Stimulated activated CD8-positive, alpha-beta memory T cell treated with anti-CD3 and anti-CD28 coated beads, Interleukin-4, amount 100 ng/mL, for 48 hours (primary cell): ENCODE measurements around the gene KCTD4.
"Not testable (repeated sequence)": the region's sequence is repeated elsewhere in the genome, so short reads cannot be mapped to it uniquely, and the experiment has no call there.

ENCODE experiments used
- DNase-seq: peaks from one replicate; pipeline ENCODE4 v3.0.0-alpha.2; 2020

KCTD4 gene

DNA sequence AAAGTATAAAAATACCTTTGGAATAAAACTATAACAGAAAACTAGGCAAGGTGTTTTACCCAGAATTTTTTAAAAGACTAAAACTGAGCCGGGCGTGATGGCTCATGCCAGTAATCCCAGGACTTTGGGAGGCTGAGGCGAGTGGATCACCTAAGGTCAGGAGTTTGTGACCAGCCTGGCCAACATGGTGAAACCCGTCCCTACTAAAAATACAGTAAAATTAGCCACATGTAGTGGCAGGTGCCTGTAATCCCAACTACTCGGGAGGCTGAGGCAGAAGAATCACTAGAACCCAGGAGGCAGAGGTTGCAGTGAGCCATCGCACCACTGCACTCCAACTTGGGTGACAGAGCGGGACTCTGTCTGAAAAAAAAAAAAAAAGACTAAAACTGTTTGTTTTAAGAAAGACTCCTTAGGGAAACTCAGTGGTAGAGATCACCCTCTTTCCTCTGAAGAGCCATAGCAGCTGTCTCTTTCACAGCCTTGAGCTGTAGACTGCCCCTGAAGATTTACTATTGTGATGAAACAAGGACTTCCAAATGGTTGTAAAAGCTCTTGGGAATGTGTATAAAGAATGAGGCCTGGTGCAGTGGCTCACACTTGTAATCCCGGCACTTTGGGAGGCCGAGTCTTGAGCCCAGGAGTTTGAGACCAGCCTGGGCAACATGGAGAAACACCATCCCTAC, 14.7 kb upstream of the KCTD4 start:
- DNase-seq = no peak

- no peak for DNase-seq
These were observed 8.4 kb upstream of the KCTD4 start for GRCh38 chr13:45209229-45209628.

- DNase-seq = no peak
These were observed 7.3 kb upstream of the KCTD4 start for GRCh38 chr13:45208132-45208531.

DNA sequence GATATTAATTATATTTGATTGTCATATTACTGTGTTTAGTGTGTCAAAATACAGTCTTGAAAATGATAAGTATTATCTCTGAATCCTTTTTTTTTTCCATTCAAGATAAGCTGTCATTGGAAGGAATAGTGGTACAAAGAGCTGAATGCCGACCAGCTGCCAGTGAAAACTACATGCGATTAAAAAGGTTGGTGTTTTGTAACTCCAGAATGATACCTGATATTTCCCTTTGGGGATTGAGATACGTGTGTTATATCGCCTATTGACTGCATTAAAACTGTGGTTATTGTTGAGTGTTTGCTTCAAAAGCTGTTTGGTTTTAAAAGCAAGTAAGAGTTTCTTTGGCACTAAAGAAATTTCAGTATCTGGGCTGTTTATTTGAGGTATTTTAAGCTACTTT, 6.5 kb upstream of the KCTD4 start:
- DNase-seq = no peak

GRCh38 chr13:45206340-45206739, 5.5 kb upstream of the KCTD4 start:
- DNase-seq = no peak

DNA sequence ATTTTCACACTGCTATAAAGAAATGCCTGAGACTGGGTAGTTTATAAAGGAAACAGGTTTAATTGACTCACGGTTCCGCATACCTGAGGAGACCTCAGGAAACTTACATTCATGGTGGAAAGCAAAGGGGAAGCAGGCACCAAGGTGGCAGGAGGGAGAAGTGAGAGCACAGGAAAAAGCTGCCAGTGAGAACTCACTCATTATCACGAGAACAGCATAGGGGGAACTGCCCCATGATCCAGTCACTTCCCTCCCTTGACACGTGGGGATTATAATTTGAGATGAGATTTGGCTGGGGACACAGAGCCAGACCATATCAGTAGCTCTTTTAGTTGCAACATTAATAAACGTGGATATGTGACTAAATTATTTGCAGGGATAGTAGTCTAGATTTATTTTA, 4.3 kb upstream of the KCTD4 start:
- DNase-seq = no peak

GRCh38 chr13:45199711-45200110, 1.1 kb downstream of the KCTD4 start:
- DNase-seq = no peak

DNA sequence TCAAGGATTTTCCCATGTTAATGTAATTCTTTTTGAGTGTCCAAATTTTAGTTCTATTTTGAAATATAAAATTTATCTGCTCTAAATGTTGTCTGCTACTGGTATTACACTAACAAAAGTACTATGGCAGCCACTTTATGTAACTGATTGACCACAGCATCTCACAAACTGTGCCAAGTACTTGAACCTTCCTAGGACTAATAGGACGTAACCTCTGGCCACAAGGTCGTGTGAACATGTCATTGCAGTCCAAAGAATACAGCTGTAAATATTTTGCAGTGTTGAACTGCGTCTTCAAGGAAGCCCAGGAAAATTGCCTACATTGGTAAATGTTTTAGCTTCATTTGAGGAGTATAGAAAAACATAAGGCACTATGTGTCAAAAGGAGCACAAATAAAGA, 1.9 kb downstream of the KCTD4 start:
- DNase-seq = no peak

GRCh38 chr13:45198041-45198440, 2.8 kb downstream of the KCTD4 start:
- DNase-seq = no peak

- DNase-seq = no peak
These were observed 4.2 kb downstream of the KCTD4 start for GRCh38 chr13:45196622-45197021.

DNA sequence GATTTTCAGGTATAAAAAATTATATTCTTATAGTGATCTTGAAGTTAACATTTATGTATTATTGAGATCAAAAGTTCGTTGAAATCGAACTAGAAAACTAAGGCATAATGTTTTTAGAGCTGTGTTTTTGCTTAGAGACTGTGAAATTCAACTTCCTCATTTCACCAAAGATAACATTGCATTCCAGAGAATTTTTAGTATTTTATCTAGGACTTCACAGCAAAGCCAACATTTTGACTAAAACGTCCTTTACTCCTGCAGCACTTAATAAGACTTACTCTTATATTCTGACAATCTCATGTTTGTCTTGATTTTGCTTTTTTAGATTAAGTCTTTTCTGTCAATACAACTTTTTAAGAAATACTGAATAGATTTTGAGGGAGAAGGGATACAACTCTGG, 4.7 kb downstream of the KCTD4 start:
- no peak for DNase-seq

DNA sequence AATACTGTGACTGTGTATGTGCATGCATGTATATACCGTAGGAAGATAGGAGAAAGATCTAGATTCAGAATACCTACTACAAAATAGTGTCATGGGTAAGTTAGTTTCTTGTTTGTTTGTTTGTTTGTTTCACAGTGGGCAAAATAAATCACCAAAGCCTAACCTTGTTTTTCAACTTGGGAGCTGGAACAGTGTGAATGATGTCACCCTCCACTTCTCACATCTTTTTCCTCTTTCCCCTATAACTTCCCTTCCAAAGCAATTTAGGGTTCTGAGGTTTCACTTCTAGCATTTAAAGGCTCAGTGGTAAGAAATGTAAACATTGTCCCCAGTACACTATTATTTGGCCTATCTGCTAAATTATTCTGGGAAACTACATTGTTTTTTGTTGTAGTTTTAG, 5.4 kb downstream of the KCTD4 start:
- no peak for DNase-seq

- no peak for DNase-seq
These were observed 6.5 kb downstream of the KCTD4 start for GRCh38 chr13:45194081-45194939.

DNA sequence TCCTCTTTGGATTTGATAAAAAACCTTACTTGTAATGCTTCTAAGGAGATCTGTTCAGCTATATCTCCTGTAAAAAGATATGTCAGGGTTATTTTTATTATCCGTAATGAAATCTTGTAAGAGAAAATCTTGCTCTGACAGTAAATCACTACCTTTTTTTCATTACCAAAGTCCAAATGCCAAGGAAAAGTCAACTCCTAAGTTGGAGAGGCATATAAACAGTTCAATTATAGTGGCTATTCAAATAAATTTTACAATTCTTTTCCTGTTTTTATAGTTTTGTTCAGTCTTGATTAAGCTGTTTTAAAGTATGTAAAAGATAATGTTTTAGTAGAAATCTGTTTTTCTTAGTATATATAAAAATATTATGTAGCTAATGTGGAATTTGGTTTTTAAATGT, 9.0 kb downstream of the KCTD4 start:
- DNase-seq = no peak

DNA sequence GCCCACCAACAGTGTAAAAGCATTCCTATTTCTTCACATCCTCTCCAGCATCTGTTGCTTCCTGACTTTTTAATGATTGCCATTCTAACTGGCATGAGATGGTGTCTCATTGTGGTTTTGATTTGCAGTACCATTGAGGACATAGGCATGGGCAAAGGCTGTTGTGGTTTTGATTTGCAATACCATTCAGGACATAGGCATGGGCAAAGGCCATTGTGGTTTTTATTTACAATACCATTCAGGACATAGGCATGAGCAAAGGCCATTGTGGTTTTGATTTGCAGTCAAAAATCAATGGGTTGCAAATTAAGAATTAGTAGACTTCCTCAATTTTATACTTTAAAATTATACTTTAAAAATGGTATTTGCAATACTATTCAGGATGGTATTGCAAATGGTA, 11.3 kb downstream of the KCTD4 start:
- DNase-seq = not testable (repeated sequence)

DNA sequence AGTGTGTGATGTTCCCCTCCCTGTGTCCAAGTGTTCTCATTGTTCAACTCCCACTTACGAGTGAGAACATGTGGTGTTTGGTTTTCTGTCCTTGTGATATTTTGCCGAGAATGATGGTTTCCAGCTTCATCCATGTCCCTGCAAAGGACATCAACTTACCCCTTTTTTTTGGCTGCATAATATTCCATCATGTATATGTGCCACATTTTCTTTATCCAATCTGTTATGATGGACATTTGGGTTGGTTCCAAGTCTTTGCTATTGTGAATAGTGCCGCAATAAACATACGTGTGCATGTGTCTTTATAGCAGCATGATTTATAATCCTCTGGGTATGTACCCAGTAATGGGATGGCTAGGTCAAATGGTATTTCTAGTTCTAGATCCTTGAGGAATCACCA, 11.8 kb downstream of the KCTD4 start:
- DNase-seq = not testable (repeated sequence)

DNA sequence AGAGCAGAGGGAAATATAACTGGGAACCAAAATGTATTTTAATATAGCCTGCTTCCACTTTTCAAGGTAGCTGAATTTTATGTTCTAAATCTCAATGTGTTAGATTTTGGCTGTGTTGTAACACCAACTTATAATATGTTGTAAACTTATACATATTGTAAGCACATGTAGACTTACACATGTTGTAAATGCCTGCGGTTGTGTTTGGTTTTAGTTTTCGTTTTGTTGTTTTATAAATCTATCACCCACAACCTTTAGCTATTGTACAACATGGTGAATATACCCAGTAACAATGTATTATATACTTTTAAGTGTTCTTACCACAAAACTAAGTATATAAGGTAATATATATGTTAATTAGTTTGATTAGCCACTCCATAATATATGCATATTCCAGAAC, 15.6 kb downstream of the KCTD4 start:
- DNase-seq = no peak

DNA sequence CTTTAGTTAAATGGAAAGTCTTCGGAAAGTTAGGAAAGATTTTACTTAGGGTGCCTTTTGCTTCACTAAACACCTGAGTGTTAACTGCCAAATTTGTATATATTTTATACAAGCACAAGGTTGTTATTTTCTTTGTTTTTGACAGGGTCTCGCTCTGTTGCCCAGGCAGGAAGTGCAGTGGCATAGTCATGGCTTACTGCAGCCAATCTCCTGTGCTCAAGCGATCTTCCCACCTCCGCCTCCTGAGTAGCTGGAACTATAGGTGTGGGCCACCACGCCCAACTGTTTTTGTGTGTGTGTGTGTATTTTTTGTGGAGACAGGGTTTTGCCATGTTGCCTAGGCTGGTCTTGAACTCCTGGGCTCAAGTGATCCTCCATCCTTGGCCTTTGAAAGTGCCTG, 16.2 kb downstream of the KCTD4 start:
- DNase-seq = no peak

DNA sequence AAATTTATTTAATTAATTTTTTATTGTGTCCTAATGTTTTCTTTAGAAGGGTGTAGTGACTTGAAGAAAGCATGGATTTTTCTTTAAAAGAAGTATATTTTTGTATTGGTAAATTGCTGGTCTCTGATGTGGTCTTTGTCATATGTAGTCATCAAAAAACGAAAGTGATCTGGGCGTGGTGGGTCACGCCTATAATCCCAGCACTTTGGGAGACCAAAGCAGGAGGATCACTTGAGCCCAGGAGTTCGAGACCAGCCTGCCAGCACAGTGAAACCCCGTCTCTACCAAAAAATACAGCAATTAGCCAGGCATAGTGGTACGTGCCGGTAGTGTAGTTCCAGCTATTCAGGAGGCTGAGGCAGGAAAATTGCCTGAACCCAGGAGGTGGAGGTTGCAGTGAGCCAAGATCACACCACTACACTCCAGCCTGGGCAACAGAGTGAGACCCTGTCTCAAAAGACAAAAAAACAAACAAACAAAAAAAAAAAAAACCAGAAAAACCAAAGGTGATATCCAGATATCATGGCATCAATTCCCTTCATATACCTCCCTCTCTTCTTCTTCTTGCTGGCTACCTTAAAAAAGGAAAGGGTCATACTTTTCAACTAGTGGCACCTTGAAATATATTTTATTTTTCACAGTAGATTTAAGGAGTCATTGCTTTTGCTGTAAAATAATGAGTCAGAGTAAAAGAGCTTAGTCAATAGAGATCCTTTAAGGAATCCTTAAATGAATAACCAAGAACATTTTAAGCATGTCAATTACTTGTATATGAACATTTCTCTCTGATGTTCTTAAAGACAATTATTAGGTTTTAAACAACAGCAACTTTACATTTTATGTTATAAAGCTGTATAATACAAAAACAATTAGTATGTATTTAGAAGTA, 19.9 kb downstream of the KCTD4 start:
- DNase-seq = no peak

GRCh38 chr13:45180303-45180702, 20.5 kb downstream of the KCTD4 start:
- no peak for DNase-seq

GRCh38 chr13:45179428-45179827, 21.4 kb downstream of the KCTD4 start:
- DNase-seq = no peak

DNA sequence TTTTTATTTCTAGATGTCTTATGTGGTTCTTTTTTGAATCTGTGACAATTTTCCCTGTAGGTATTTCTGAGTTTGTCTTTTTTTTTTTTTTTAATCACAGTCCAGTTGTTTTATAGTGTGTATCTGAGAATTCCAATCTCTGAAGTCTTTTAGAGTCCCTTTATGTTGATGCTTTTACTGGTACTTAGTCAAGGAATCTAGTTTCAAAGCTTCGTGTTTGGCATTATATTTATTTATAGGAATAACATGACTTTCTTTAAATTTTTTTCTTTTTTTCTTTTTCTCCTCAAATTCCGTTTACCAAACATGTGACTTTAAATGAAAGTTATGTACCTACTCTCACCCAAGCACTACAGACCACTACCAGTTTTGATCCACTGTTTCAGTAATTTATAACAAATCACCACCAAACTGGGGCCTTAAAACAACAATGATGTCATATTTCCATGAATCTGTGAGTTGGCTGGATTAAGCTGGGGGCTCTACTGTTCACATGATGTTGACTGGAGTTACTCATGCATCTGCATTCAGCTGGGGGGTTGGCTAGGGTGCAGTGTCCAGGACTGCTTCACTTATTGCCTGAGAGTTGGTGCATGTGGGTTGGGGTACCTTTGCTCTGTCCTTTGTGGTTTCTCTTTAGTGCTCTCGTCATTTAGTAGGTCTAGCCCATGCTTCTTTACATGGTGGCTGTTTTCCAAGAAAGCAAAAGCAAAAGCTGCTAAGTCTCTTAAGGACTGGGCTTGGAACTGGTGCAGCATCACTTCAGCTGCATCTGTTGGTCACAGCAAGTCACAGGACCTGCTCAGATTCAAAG, 22.3 kb downstream of the KCTD4 start:
- no peak for DNase-seq

GRCh38 chr13:45174478-45174877, 26.4 kb downstream of the KCTD4 start:
- no peak for DNase-seq
